ENCODE results near the gene DNAJC11. TPM values are rescaled to one million over a fixed set of nuclear protein-coding genes. Genes with fewer than 3 reads are reported as not detected.

DNAJC11 gene
- total RNA-seq, 1 experiment from 2014 or later: 75.8 TPM

DNA sequence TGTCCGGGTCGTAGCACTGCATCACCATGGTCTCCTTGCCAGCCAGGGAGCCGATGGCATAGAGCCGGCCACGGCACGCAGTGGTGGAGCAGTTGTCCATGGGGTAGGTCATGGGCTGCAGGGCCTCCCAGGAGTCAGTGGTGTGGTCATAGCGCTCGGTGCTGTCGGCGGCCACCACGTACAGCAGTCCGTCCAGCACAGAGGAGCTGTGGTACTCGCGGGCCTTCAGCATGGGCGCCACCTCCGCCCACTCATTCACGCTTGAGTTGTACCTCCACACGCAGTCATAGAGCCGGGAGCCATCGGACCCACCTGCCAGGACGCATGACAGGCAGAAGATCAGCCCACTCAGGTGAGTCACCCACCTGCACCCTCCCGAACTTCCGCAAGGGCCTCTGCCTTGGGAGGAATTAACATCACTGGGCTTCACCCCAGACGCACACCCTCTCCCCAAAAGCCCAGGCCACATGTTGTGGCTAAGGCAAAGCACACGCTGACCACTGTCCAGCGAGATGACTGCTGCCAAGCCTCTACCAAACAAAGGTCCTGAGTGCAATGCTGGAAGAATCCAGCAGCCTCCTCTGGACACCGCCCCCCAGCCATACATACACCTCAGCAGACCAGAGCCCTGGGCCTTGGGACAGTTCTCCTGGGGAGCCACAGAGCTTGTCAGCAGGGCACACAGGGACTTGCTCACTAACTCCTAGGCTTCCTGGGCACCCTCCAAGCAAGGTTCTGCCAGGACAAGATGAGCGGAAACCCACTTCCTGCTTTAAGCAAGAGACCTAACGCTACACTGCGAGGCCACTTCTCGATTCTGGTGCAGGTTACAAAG, 102.3 kb downstream of the DNAJC11 start:
- Histone ChIP-seq H3K4me3 (ENCODE audit: insufficient read depth, low read depth, low read length) (no peak overlapping the region), H3K27me3 (ENCODE audit: control insufficient read depth, insufficient read depth, low read length) (0 out of 2 replicates have a peak, but pooled peaks cover 2% of the 10 kb centered on the region), H3K36me3 (replicated peaks; ENCODE audit: control insufficient read depth, insufficient read depth, low read length) (peaks cover 22% of the 10 kb centered on the region)
- DNase-seq: no peak

DNA sequence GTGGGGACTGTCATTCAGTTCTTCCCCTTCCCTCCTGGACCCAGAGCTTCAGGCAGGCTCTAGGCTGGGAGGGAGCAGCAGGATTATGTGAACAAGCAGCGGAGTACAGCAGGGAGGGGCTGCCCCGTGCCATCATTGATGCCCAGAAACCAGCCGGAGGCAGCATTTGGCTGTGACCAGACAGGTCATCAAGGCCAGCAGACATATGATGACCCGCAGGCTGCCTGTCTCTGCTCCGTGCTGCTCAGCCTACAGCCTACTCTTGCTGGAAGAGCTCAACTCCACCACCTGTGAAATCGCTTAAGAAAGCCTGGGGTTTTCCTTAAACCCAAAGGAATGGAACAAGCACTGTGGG, 103.9 kb downstream of the DNAJC11 start:
- peak; percentile 28 for DNase-seq
- Histone ChIP-seq H3K27me3 (ENCODE audit: control insufficient read depth, insufficient read depth, low read length) (0 out of 2 replicates have a peak, but pooled peaks cover 2% of the 10 kb centered on the region), H3K36me3 (replicated peaks; ENCODE audit: control insufficient read depth, insufficient read depth, low read length) (peaks cover 29% of the 10 kb centered on the region)

DNA sequence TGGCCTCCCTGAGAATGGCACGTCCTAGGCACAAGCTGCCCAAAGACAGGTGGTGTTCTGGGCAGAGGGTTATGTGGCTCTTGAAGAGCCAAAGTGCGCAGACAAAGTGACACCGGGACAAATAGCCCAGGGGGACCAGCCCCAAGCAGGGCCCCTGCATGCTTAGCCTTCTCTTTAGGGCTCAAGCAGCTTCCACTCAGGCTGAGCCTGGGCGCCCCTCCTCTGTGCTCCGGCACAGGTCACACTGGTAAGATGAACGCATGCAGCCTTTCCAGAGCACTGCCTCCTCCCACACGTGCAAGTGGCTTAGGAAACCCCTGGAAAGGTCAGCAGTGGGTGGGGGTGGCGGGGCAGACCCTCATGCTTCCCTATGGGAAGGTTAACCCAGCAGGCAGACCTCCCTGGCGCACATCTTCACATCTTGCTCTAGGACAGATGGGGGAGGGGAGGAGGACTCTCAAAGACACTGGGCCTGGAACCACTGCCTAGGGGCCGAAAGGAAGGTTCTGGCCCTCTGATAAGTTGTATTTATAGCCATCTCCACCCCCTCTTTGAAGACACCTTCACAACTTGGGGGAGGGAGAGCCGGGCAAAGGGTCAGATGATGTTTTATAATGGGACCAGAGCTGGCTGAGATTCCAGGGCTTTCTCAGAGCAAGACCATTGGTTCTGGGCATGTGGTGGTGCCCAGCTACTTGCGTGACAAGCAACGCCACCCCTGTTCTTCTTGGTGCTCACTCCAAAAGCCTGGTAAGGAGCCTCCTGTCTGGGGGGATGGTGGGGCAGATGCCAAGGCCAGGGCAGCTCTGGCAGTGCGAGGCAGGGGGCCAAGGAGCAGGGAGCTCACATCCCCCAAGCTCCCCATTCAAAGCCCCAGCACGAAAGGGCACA, 104.5 kb downstream of the DNAJC11 start:
- DNase-seq: peak; percentile 41
- Histone ChIP-seq H3K27me3 (ENCODE audit: control insufficient read depth, insufficient read depth, low read length) (no peaks in the 10 kb centered on the region), H3K36me3 (replicated peaks; ENCODE audit: control insufficient read depth, insufficient read depth, low read length) (peaks cover 33% of the 10 kb centered on the region), H3K4me3 (ENCODE audit: insufficient read depth, low read depth, low read length) (no peak overlapping the region)

More for the DNA sequence above, 103.9 kb downstream of the DNAJC11 start:
- H3K4me3 ChIP-seq (ENCODE audit: insufficient read depth, low read depth, low read length): no peak overlapping the region

DNA sequence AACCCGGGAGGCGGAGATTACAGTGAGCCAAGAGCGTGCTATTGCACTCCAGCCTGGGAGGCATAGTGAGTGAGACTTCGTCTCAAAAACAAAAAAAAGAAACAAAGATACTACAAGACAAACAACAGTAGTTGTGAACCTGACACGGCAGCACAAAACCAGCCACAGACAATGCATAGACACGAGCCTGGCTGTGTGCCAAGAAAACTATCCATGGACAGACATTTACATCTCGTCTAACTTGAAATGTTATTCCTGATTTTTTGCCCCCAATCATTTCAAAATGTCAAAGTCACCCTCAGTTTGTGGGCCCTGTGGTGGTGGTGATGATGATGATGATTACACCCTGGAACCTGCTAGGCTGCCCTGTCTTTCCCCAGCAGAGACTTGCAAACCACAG, 105.3 kb downstream of the DNAJC11 start:
- no peaks in the 10 kb centered on the region for H3K27me3 ChIP-seq (ENCODE audit: control insufficient read depth, insufficient read depth, low read length)
- peaks cover 33% of the 10 kb centered on the region for H3K36me3 ChIP-seq (replicated peaks; ENCODE audit: control insufficient read depth, insufficient read depth, low read length)
- H3K4me3 ChIP-seq (ENCODE audit: insufficient read depth, low read depth, low read length): no peak overlapping the region
- DNase-seq: no peak

DNA sequence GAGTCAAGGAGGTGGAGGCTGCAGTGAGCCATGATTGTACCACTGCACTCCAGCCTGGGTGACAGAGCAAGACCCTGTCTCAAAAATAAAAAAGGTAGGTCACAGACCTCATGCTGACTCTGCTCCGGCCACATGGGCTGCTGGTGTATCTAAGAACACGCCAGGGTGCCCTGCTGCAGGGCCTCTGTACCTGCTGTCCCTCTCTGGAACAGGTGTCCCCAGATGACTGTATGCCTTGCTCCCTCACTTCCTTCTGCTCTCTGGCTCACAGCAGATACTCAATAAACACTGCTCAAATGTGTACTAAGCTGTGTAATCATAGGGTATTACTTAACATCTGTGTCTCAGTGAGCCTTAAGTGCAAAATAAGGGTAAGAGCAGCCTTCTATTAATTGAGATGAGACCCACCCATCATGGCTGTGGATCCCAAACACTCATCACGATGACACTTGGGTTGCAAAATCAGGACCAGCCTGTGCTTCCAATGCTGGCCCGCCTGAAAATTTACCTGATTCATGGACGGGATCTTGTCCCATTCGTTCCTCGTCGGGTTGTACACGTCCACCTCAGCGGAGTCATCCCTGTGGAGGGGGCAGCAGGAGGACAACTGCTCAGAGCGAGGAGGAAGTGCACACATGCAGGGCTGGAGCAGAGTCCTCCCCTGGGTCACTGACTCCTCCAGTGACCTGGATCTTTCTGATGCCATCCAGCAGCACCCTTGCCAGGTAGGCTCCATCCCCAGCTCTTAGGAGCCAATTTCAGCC, 106.5 kb downstream of the DNAJC11 start:
- peak; percentile 26 for DNase-seq
- no peak overlapping the region for H3K4me3 ChIP-seq (ENCODE audit: insufficient read depth, low read depth, low read length)

DNA sequence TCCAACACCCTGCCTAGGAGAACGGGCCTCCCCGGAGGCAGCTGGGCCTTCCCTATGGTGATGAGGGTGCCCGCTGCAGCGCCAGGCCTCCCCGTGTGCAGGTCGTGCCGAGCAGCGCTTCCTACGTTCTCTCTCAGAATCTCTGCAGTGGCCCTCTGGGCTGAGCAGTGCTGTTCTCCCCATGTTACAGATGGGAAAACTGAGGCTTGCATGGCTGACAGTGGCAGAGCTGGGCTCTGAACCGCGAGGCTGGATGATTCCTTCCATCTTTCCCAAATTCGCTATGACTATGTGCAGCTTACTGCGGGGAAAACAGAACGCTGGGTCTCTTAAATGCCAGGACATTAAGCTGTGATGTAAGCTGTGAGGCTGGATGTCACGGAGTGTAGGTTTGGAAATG, 107.8 kb downstream of the DNAJC11 start:
- Histone ChIP-seq H3K36me3 (replicated peaks; ENCODE audit: control insufficient read depth, insufficient read depth, low read length) (peaks cover 34% of the 10 kb centered on the region), H3K27me3 (ENCODE audit: control insufficient read depth, insufficient read depth, low read length) (no peaks in the 10 kb centered on the region), H3K4me3 (ENCODE audit: insufficient read depth, low read depth, low read length) (no peak overlapping the region)
- no peak for DNase-seq

More for the DNA sequence above, 106.5 kb downstream of the DNAJC11 start:
- H3K36me3 ChIP-seq (replicated peaks; ENCODE audit: control insufficient read depth, insufficient read depth, low read length): peaks cover 33% of the 10 kb centered on the region
- H3K27me3 ChIP-seq (ENCODE audit: control insufficient read depth, insufficient read depth, low read length): no peaks in the 10 kb centered on the region

DNA sequence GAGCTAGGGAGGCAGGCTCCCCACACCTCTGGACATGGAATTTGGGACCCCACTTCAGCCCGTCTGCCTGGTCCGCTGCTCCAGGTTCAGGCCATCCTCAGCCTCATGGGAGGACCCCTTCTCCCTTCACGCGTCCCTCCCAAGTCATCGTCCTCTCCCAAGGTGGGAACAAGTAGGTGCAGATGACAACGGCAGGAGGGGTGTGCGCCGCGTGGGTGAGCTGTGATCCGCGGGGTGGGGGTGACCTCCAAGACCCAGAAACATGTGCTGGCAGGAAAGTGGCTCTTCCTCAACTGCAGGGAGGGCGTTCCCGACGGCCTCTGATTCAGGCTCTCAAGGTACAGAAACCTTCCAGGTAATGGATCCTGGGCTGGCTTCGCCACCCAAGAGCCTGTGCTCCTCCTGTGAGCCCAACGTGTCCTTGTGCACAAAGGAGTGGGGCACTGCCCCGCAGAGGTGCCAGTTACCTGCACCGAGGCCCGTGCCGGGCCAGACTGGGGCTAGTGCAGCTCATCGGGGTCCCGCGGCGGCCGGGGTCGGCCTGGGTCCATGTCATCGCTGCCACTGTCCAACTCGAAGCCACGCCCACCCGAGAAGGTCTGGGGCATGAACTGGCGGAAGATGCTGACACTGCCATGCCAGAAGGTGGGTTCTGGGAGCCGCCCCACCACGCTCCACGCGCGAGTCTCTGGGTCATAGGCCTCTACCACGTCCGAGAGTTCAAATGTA, 108.6 kb downstream of the DNAJC11 start:
- H3K27me3 ChIP-seq (ENCODE audit: control insufficient read depth, insufficient read depth, low read length): no peaks in the 10 kb centered on the region
- peak; percentile 54 for DNase-seq
- no peak overlapping the region for H3K4me3 ChIP-seq (ENCODE audit: insufficient read depth, low read depth, low read length)
- peaks cover 34% of the 10 kb centered on the region for H3K36me3 ChIP-seq (replicated peaks; ENCODE audit: control insufficient read depth, insufficient read depth, low read length)

DNA sequence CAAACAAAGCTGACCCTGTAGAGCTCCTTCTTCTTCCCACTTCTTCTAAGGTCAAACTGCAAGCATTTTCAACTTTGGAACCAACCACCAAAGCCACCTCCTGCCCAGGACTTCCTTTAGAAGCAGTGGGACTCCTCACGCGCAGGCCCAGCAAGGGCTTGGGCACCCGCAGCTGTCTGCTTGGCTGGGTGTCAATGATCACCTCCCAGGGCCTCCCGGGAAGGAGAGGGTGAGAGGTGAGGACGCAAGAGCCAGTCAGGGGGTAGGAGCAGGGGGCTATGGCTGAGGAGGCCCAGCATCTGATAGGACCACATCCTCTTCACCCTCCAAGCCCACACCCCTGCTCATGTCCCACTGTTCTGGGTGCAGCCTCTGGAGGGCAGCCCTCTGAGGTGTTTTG, 109.2 kb downstream of the DNAJC11 start:
- peaks cover 34% of the 10 kb centered on the region for H3K36me3 ChIP-seq (replicated peaks; ENCODE audit: control insufficient read depth, insufficient read depth, low read length)
- H3K27me3 ChIP-seq (ENCODE audit: control insufficient read depth, insufficient read depth, low read length): no peaks in the 10 kb centered on the region

DNA sequence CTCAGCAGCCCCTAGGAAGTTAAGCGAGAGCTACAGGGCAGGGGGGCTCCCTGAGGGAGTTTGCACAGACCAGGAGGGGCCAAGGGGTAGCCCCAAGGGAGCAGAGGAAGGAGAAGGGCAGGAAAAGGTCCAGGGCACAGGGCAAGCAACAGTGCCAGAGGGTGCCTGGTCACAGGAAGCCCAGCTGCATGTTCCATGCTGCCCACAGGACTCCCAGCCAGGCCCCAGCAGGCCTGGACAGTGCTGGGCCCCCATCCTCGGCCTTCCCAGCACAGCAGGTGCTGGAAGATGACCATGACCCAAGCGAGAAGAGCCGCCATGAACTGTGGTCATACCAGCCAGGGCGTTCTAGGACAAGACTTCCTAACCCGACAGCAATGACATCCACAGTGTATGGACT, 110.0 kb downstream of the DNAJC11 start:
- peaks cover 31% of the 10 kb centered on the region for H3K36me3 ChIP-seq (replicated peaks; ENCODE audit: control insufficient read depth, insufficient read depth, low read length)

More for the DNA sequence above, 109.2 kb downstream of the DNAJC11 start:
- no peak for DNase-seq
- H3K4me3 ChIP-seq (ENCODE audit: insufficient read depth, low read depth, low read length): no peak overlapping the region

DNA sequence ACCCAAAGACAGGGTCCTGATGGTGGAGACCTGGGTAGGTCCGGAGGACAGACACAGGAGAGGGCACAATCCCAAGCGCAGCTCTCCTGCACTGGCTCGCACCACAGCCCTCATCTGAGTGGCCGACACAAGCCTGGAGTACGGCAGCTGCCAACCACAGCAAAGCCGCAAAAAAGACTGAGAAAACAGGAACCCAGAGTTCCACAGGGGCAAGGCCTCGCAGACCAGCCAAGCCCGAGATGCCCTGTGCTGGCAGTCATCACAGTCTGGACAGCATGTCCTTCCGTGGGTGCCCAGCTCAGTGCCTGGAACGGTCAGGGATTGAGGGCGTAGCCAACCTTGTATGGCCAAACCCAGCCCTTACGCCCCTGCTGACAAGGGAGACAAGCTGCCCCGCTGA, 110.4 kb downstream of the DNAJC11 start:
- H3K36me3 ChIP-seq (replicated peaks; ENCODE audit: control insufficient read depth, insufficient read depth, low read length): peaks cover 27% of the 10 kb centered on the region
- no peaks in the 10 kb centered on the region for H3K27me3 ChIP-seq (ENCODE audit: control insufficient read depth, insufficient read depth, low read length)
- DNase-seq: no peak
- H3K4me3 ChIP-seq (ENCODE audit: insufficient read depth, low read depth, low read length): no peak overlapping the region

More for the DNA sequence above, 110.0 kb downstream of the DNAJC11 start:
- H3K27me3 ChIP-seq (ENCODE audit: control insufficient read depth, insufficient read depth, low read length): no peaks in the 10 kb centered on the region
- no peak for DNase-seq
- no peak overlapping the region for H3K4me3 ChIP-seq (ENCODE audit: insufficient read depth, low read depth, low read length)

DNA sequence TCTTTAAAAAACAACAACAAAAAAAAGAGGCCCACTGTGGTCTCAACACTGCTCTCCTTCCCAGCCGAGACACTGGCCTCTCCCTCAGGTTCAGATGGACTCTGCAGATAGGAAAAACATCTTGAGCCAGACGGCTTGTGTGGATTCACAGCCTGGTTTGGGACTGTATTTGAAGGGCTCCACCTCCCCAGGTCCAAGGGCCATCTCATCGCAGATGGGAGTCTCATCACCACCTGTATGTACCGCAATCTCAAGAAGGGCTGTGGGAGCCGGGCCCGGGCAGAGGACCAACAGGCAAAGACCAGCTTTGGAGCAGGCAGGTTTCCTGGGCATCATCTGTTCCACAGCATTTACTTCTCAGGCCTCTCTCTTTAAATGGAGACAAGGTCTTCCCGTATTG, 111.6 kb downstream of the DNAJC11 start:
- Histone ChIP-seq H3K4me3 (ENCODE audit: insufficient read depth, low read depth, low read length) (no peak overlapping the region), H3K36me3 (replicated peaks; ENCODE audit: control insufficient read depth, insufficient read depth, low read length) (peaks cover 18% of the 10 kb centered on the region), H3K27me3 (ENCODE audit: control insufficient read depth, insufficient read depth, low read length) (no peaks in the 10 kb centered on the region)
- DNase-seq: no peak

DNA sequence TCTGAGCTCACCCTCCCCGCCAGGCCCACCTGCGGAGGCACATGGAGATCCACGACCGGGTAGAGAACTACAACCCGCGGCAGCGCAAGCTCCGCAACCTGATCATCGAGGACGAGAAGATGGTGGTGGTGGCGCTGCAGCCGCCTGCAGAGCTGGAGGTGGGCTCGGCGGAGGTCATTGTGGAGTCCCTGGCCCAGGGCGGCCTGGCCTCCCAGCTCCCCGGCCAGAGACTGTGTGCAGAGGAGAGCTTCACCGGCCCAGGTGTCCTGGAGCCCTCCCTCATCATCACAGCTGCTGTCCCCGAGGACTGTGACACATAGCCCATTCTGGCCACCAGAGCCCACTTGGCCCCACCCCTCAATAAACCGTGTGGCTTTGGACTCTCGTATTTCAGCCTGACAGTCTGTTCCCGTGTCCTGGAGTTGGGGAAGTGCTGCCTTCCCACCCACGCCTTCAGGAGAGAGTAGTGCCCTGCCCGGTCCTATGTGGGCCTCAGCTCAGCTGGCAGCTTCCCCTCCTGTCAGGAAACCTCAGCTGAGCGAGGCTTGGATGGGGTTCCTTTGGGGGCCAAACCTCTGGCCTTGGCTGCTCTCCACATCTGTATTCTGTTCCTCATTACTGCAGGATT, 112.6 kb downstream of the DNAJC11 start:
- Histone ChIP-seq H3K36me3 (replicated peaks; ENCODE audit: control insufficient read depth, insufficient read depth, low read length) (peaks cover 14% of the 10 kb centered on the region), H3K27me3 (ENCODE audit: control insufficient read depth, insufficient read depth, low read length) (no peaks in the 10 kb centered on the region), H3K4me3 (ENCODE audit: insufficient read depth, low read depth, low read length) (no peak overlapping the region)
- peak; percentile 66 for DNase-seq

DNA sequence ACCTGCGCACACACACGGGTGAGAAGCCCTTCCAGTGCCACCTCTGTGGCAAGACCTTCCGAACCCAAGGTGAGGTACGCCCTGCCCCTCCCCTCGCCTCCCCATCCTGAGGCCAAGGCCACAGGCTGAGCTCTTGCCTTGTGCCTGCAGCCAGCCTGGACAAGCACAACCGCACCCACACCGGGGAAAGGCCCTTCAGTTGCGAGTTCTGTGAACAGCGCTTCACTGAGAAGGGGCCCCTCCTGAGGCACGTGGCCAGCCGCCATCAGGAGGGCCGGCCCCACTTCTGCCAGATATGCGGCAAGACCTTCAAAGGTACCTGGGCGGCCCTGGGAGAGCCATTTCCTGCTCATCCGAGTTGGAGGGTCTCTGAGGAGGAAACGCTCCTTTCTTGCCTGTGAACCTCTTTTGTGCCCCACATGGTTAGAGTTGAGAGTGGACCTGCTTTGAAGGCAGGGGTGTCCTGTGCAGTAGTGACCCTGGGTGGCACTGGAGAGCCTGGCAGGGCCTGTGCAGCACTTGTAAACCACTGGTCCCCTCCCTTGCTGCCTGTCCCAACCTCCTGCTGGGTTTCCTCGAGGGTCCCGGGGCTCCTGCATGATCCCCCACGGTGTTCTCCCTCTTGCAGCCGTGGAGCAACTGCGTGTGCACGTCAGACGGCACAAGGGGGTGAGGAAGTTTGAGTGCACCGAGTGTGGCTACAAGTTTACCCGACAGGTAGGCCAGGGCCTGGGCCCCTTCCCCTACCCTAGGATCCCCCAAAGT, 113.3 kb downstream of the DNAJC11 start:
- peak; percentile 54 for DNase-seq
- Histone ChIP-seq H3K4me3 (ENCODE audit: insufficient read depth, low read depth, low read length) (no peak overlapping the region), H3K27me3 (ENCODE audit: control insufficient read depth, insufficient read depth, low read length) (no peaks in the 10 kb centered on the region), H3K36me3 (replicated peaks; ENCODE audit: control insufficient read depth, insufficient read depth, low read length) (peaks cover 10% of the 10 kb centered on the region)

All from H7 (cell line).